ENCODE data around the gene MAN2B2.
"Not testable (repeated sequence)": the region's sequence is repeated elsewhere in the genome, so short reads cannot be mapped to it uniquely, and the experiment has no call there.

The MAN2B2 gene

DNA sequence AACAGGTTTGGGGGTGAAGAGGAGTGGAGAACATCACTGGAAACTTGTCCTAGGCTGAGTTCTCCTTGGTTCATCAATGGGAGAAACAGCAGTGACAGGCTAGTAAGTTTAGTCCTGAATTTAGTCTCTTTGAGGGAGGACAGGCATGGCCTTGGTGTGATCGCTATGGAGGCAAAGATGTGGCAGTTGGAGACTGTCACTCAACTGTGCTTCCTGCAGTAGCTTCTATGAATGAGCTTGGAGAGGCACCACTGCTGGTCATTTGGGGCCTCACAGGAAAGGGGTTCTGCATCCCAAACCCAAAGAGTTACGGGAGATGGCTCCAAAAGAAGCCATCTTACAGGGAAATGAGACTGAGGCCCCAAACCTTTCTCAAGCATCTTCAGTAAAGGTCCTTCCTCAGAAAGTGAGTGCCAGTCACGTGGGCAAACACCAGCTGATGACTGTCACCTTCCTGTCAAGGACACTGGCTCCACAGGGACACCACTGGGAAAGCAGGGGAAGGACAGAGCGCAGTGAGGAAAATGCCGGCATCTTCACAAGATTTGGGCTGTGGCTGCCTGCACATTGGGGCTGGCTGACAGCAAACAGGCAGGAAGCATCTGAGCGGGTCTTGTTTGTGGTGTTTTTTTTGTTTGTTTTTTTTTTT, 72.7 kb downstream of the MAN2B2 start:
- TF ChIP-seq, protein P1, sequence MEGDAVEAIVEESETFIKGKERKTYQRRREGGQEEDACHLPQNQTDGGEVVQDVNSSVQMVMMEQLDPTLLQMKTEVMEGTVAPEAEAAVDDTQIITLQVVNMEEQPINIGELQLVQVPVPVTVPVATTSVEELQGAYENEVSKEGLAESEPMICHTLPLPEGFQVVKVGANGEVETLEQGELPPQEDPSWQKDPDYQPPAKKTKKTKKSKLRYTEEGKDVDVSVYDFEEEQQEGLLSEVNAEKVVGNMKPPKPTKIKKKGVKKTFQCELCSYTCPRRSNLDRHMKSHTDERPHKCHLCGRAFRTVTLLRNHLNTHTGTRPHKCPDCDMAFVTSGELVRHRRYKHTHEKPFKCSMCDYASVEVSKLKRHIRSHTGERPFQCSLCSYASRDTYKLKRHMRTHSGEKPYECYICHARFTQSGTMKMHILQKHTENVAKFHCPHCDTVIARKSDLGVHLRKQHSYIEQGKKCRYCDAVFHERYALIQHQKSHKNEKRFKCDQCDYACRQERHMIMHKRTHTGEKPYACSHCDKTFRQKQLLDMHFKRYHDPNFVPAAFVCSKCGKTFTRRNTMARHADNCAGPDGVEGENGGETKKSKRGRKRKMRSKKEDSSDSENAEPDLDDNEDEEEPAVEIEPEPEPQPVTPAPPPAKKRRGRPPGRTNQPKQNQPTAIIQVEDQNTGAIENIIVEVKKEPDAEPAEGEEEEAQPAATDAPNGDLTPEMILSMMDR (IDR thresholded peaks at IDR 0.05; ENCODE audit: insufficient read depth, low read depth, low read length, missing control alignments) = no peak
- no peak for DNase-seq (ENCODE audit: low read depth)
- no peak overlapping the region for H3K4me3 ChIP-seq (ENCODE audit: low read length)

DNA sequence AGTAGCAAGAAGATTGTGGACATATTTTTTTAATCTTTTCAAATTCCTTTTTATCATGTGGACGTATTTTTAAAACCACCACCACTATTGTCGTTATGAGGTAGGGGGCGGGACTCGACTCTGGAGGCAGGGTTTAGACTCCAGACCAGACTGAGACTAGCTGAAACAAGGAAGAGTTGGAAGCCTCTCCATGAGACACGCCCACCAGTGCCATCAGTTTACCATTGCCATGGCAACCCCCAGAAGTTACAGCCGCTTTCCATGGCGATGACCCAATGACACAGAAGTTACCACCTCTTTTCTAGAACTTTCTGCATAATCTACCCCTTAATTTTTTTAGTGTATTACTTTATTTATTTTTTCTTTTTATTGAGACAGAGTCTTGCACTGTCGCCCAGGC, 74.2 kb downstream of the MAN2B2 start:
- no peak for DNase-seq (ENCODE audit: low read depth)
- TF ChIP-seq, protein P1 (IDR thresholded peaks at IDR 0.05; ENCODE audit: insufficient read depth, low read depth, low read length, missing control alignments) = no peak
- H3K4me3 ChIP-seq (ENCODE audit: low read length) = no peak overlapping the region

GRCh38 chr4:6654211-6654610, 79.2 kb downstream of the MAN2B2 start:
- not testable (repeated sequence) for H3K4me3 ChIP-seq (ENCODE audit: low read length); DNase-seq (ENCODE audit: low read depth)

- not testable (repeated sequence) for H3K4me3 ChIP-seq (ENCODE audit: low read length); DNase-seq (ENCODE audit: low read depth)
Observed at GRCh38 chr4:6655291-6655690, 80.3 kb downstream of the MAN2B2 start.

DNA sequence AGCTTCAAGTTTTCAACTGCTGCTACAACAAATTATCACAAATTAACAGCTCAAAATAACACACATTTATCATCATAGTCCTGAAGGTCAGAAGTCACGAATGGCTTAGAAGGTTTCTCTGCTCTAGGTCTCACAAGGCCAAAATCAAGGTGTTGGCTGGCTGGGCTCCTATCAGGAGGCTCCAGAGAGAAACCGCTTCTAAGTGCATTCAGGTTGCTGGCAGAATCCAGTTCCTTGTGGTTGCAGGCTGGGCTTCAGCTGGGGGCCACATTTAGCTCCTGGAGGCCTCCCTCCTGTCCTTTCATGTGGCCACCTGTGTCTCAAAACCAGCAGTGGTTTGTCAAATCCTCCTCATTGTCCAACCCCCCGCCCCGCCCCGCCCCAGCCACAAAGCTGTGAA, 80.9 kb downstream of the MAN2B2 start:
- H3K4me3 ChIP-seq (ENCODE audit: low read length) = no peak overlapping the region
- DNase-seq (ENCODE audit: low read depth) = no peak
- TF ChIP-seq, protein P1 (IDR thresholded peaks at IDR 0.05; ENCODE audit: insufficient read depth, low read depth, low read length, missing control alignments) = no peak

GRCh38 chr4:6657242-6658208, 82.5 kb downstream of the MAN2B2 start:
- TF ChIP-seq, protein P1 (IDR thresholded peaks at IDR 0.05; ENCODE audit: insufficient read depth, low read depth, low read length, missing control alignments) = no peak
- no peak for DNase-seq (ENCODE audit: low read depth)
- no peak overlapping the region for H3K4me3 ChIP-seq (ENCODE audit: low read length)

- DNase-seq (ENCODE audit: low read depth) = no peak
- H3K4me3 ChIP-seq (ENCODE audit: low read length) = no peak overlapping the region
- TF ChIP-seq, protein P1 (IDR thresholded peaks at IDR 0.05; ENCODE audit: insufficient read depth, low read depth, low read length, missing control alignments) = no peak
Observed at GRCh38 chr4:6658209-6658595, 83.2 kb downstream of the MAN2B2 start.
